ENCODE measurements around the gene TNFRSF1A. TPM values are rescaled to one million over a fixed set of nuclear protein-coding genes. Genes with fewer than 3 reads are reported as not detected.

TNFRSF1A gene
- total and polyA plus RNA-seq, 2 of the 13 experiments (the other 11 are each of a cell fraction or from before 2014, with no cell fraction given): 41.5 to 61.2 TPM

DNA sequence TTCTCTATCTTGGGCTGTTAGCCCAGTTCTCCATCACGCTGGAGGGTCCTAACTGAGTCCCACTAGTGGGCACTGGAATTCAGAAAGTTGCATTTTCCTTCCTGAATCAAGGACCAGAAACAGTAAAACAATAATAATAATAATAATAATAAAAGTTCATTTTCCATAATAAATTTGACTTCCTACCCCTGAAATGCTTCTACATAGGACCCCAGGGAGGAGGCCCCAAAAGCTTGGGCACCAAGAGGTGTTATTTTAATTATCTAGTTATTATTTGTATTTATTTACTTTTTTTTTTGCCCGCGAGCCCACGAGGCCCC lies 21.1 kb upstream of the TNFRSF1A start:
- TF ChIP-seq ZNF775 (CRISPR knock-in tag; IDR thresholded peaks at IDR 0.05; ENCODE audit: borderline replicate concordance) (no peak), SNAI1 (CRISPR knock-in tag; IDR thresholded peaks at IDR 0.05; ENCODE audit: borderline replicate concordance) (no peak), ZNF460 (CRISPR knock-in tag; IDR thresholded peaks at IDR 0.05; ENCODE audit: borderline replicate concordance) (no peak), SIX1 (CRISPR knock-in tag; IDR thresholded peaks at IDR 0.05; ENCODE audit: borderline replicate concordance) (no peak), POGZ (CRISPR knock-in tag; IDR thresholded peaks at IDR 0.05) (no peak), RXRA (CRISPR knock-in tag; IDR thresholded peaks at IDR 0.05) (no peak), YEATS4 (CRISPR knock-in tag; IDR thresholded peaks at IDR 0.05; ENCODE audit: borderline replicate concordance) (no peak), ZFP41 (CRISPR knock-in tag; IDR thresholded peaks at IDR 0.05; ENCODE audit: borderline replicate concordance) (no peak), SP4 (CRISPR knock-in tag; IDR thresholded peaks at IDR 0.05) (no peak), NFIC (IDR thresholded peaks at IDR 0.05; ENCODE audit: low read length) (no peak)
- TF ChIP-seq, protein P1, sequence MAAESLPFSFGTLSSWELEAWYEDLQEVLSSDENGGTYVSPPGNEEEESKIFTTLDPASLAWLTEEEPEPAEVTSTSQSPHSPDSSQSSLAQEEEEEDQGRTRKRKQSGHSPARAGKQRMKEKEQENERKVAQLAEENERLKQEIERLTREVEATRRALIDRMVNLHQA (CRISPR knock-in tag; IDR thresholded peaks at IDR 0.05): no peak
- TF ChIP-seq, protein P2, sequence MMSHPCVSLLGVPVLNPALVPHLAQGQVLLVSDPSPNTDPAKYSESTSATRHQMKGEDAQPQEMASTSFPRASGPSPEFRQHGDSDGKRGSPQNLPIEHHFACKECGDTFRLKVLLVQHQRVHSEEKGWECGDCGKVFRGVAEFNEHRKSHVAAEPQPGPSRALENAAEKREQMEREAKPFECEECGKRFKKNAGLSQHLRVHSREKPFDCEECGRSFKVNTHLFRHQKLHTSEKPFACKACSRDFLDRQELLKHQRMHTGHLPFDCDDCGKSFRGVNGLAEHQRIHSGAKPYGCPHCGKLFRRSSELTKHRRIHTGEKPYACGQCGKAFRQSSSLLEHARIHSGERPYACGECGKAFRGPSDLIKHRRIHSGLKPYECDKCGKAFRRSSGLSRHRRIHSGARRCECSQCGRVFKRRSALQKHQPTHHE (CRISPR knock-in tag; IDR thresholded peaks at IDR 0.05; ENCODE audit: borderline replicate concordance): no peak
- TF ChIP-seq, protein P3, sequence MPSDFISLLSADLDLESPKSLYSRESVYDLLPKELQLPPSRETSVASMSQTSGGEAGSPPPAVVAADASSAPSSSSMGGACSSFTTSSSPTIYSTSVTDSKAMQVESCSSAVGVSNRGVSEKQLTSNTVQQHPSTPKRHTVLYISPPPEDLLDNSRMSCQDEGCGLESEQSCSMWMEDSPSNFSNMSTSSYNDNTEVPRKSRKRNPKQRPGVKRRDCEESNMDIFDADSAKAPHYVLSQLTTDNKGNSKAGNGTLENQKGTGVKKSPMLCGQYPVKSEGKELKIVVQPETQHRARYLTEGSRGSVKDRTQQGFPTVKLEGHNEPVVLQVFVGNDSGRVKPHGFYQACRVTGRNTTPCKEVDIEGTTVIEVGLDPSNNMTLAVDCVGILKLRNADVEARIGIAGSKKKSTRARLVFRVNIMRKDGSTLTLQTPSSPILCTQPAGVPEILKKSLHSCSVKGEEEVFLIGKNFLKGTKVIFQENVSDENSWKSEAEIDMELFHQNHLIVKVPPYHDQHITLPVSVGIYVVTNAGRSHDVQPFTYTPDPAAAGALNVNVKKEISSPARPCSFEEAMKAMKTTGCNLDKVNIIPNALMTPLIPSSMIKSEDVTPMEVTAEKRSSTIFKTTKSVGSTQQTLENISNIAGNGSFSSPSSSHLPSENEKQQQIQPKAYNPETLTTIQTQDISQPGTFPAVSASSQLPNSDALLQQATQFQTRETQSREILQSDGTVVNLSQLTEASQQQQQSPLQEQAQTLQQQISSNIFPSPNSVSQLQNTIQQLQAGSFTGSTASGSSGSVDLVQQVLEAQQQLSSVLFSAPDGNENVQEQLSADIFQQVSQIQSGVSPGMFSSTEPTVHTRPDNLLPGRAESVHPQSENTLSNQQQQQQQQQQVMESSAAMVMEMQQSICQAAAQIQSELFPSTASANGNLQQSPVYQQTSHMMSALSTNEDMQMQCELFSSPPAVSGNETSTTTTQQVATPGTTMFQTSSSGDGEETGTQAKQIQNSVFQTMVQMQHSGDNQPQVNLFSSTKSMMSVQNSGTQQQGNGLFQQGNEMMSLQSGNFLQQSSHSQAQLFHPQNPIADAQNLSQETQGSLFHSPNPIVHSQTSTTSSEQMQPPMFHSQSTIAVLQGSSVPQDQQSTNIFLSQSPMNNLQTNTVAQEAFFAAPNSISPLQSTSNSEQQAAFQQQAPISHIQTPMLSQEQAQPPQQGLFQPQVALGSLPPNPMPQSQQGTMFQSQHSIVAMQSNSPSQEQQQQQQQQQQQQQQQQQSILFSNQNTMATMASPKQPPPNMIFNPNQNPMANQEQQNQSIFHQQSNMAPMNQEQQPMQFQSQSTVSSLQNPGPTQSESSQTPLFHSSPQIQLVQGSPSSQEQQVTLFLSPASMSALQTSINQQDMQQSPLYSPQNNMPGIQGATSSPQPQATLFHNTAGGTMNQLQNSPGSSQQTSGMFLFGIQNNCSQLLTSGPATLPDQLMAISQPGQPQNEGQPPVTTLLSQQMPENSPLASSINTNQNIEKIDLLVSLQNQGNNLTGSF (CRISPR knock-in tag; IDR thresholded peaks at IDR 0.05): no peak
- TF ChIP-seq, protein P4, sequence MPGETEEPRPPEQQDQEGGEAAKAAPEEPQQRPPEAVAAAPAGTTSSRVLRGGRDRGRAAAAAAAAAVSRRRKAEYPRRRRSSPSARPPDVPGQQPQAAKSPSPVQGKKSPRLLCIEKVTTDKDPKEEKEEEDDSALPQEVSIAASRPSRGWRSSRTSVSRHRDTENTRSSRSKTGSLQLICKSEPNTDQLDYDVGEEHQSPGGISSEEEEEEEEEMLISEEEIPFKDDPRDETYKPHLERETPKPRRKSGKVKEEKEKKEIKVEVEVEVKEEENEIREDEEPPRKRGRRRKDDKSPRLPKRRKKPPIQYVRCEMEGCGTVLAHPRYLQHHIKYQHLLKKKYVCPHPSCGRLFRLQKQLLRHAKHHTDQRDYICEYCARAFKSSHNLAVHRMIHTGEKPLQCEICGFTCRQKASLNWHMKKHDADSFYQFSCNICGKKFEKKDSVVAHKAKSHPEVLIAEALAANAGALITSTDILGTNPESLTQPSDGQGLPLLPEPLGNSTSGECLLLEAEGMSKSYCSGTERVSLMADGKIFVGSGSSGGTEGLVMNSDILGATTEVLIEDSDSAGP (CRISPR knock-in tag; IDR thresholded peaks at IDR 0.05; ENCODE audit: borderline replicate concordance): no peak
- TF ChIP-seq, protein P5, sequence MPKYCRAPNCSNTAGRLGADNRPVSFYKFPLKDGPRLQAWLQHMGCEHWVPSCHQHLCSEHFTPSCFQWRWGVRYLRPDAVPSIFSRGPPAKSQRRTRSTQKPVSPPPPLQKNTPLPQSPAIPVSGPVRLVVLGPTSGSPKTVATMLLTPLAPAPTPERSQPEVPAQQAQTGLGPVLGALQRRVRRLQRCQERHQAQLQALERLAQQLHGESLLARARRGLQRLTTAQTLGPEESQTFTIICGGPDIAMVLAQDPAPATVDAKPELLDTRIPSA (CRISPR knock-in tag; IDR thresholded peaks at IDR 0.05; ENCODE audit: borderline replicate concordance): no peak
- H3K4me3 ChIP-seq (replicated peaks in 1 of 3; ENCODE audit: insufficient read depth in 1 of 3, low read depth in 2 of 3, low read length in 3 of 3): peak overlapping the region in 1 of 3 experiments; percentile 75; a peak in 4 of 6 replicates
- CTCF ChIA-PET (ENCODE audit: low intra/inter-chr PET ratio, low total read pairs): interaction anchor here (1.2 kb wide), 1 partner anchor 27 kb away, joined by 3 read pairs; no protein-coding TSS in a partner anchor
- H4K20me1 ChIP-seq (ENCODE audit: insufficient read depth, low read length): no peaks in the 10 kb centered on the region
- H3K27ac ChIP-seq (ENCODE audit: extremely low read length, insufficient read depth, low read length): peak overlapping the region; percentile 95
- BruUV-seq (replicated peaks): no TSS peak
- H3K36me3 ChIP-seq (replicated peaks in 1 of 2; ENCODE audit: control insufficient read depth in 1 of 2, insufficient read depth in 2 of 2, low read length in 2 of 2): no peaks in the 10 kb centered on the region
- H3K9ac ChIP-seq (ENCODE audit: insufficient read depth, low read depth, low read length): no peak overlapping the region; the same call in 1 of the 2 replicates
- 22% methylated on average over 4 of the region's 4 CpGs for WGBS (ENCODE audit: low lambda C conversion rate)
- no peak overlapping the region for H2AFZ ChIP-seq (ENCODE audit: low read length)
- DNase-seq (ENCODE audit: low spot score) (no peak), ATAC-seq (no peak), FAIRE-seq (no peak)
- no peaks in the 10 kb centered on the region for H3K9me3 ChIP-seq (ENCODE audit: low read length)
- H3K27me3 ChIP-seq (ENCODE audit: control insufficient read depth in 1 of 2, insufficient read depth in 2 of 2, low read length in 2 of 2): no peaks in the 10 kb centered on the region
- POLR2A ChIA-PET: interaction anchor here (0.7 to 3.8 kb wide), 20 partner anchors 7 to 528 kb away, joined by 3 to 220 read pairs (median 6); partner anchors contain the start of genes GAPDH, LTBR, SCNN1A and TAPBPL
- H3K79me2 ChIP-seq (ENCODE audit: insufficient read depth, low read length): no peaks in the 10 kb centered on the region
- intact Hi-C loops (cut with micrococcal nuclease; ENCODE audit: unreplicated experiment) (no loop called here), in situ Hi-C loops (cut with HindIII; ENCODE audit: extremely low pct_ligation_motif_present, low pct_unique_long_range_greater_than_20kb) (no loop called here)
- peaks cover 53% of the 10 kb centered on the region for H3K4me1 ChIP-seq (ENCODE audit: insufficient read depth, low read length)
- peak overlapping the region; percentile 83; the same call in 1 of the 2 replicates for H3K4me2 ChIP-seq (ENCODE audit: low read depth, low read length)
